Vagina (tissue), 2 donors: Measurements from ENCODE around the gene PDE8A. TPM values are rescaled to one million over a fixed set of nuclear protein-coding genes. Genes with fewer than 3 reads are reported as not detected.

Experiments used
- DNase-seq, 2 donors: peaks; one replicate each; pipeline ENCODE4 v3.0.0-alpha.2; 2017; ENCODE audit errors: extremely low spot score in 2 of 2
- H3K27ac ChIP-seq: fragments of 200-600 bp; sonication (generic); one replicate; pipeline ENCODE4 v1.5.1; 2019
- H3K27me3 ChIP-seq: fragments of 200-600 bp; sonication (generic); one replicate; pipeline ENCODE4 v1.5.1; 2019
- H3K36me3 ChIP-seq, 2 donors: fragments of 200-600 bp; sonication (generic); one replicate each; pipeline ENCODE4 v1.5.1; 2017 to 2019
- H3K4me1 ChIP-seq: fragments of 200-600 bp; sonication (generic); one replicate; pipeline ENCODE4 v1.5.1; 2019
- H3K4me3 ChIP-seq, 2 donors: fragments of 200-600 bp; sonication (generic); 1 replicate in 1 of 2; 2 replicates in 1 of 2; pipeline ENCODE4 v1.5.1; 2016 to 2019
- H3K9me3 ChIP-seq: fragments of 200-600 bp; sonication (generic); one replicate; pipeline ENCODE4 v1.5.1; 2019
- CTCF ChIP-seq, 3 experiments: fragments of 450-650 bp in 2 of 3; fragments of 200-600 bp in 1 of 3; sonication (generic) in 1 of 3; IDR thresholded peaks; one replicate each; pipeline ENCODE4 v1.5.1; 2017 to 2019; ENCODE audit warnings: antibody characterized with exemption in 3 of 3, mild to moderate bottlenecking in 2 of 3, moderate library complexity in 2 of 3
- POLR2A ChIP-seq, 2 donors: fragments of 450-650 bp; IDR thresholded peaks; one replicate each; pipeline ENCODE4 v1.6.1; 2017; ENCODE audit warnings: antibody characterized with exemption in 2 of 2, mild to moderate bottlenecking in 2 of 2, moderate library complexity in 2 of 2
- POLR2AphosphoS5 ChIP-seq, 2 donors: sonication (generic); formaldehyde crosslinking; IDR thresholded peaks; one replicate each; pipeline ENCODE4 v1.9.0; 2017; ENCODE audit warnings: antibody characterized with exemption in 2 of 2, mild to moderate bottlenecking in 2 of 2, low read depth in 1 of 2; ENCODE audit not compliant: insufficient read depth in 1 of 2
- intact Hi-C: fragments of 100-400 bp; cut with DNase I; formaldehyde crosslinking; loops from one replicate; pipeline ENCODE4 v1.15.1; 2023
- total RNA-seq: library from RNA; depleted of rRNA; stranded (reverse); fragments of >200 nt; gene quantifications from one replicate; pipeline ENCODE4 v1.2.3, GENCODE V29; 2016

Gene PDE8A
- total RNA-seq, 1 donor from 2014 or later, result 33.9 TPM

DNA sequence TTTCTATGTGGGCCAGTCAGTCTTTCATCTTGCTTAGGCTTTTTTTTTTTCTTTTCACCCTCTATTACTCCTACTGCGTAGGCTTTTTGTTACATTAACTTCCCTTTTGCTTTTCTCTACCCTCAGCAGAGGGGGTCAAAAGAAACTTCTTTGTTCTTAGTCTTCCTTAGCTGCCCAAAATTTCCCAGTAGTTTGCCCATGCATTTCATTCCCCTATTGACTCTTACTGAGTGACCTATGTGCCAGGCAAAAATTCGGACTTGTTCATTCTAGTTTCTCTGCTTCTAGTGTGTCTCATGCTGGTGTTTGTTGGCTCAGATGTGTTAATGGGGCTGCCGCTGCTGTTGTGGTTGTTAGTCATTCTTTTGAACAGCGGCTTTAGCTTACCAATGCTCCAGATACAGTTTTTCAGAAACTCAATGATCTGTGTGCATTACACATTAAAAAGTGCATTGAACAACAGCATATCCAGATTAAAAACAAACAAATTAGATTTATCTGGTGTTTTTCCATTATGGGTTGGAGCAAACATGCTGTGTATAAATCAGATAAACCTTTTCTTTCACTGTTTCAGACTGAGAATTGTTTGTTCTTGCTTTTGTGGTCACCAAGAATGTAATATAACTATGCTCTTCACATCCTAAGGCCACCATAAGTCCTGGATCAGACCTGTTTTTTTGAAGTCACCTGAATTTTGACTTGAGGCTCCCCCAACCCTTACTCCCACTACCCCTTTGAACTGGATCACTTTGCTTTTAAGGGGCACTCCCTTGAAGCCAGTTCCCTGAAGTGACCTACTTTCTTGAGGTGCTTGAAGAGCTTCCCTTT, 43.1 kb downstream of the PDE8A start:
- H3K27me3 ChIP-seq, result no peaks in the 10 kb centered on the region
- intact Hi-C loops, result no loop called here
- no peaks in the 10 kb centered on the region for H3K36me3 ChIP-seq
- H3K27ac ChIP-seq, result no peak overlapping the region
- no peak overlapping the region for H3K4me3 ChIP-seq
- H3K4me1 ChIP-seq, result peaks cover 34% of the 10 kb centered on the region
- H3K9me3 ChIP-seq, result no peaks in the 10 kb centered on the region
- no peak for DNase-seq
- no peak for TF ChIP-seq CTCF (IDR thresholded peaks at IDR 0.05)
- TF ChIP-seq POLR2AphosphoS5 (IDR thresholded peaks at IDR 0.05; ENCODE audit: insufficient read depth in 1 of 2, low read depth in 1 of 2), result no peak
- no peak for TF ChIP-seq POLR2A (IDR thresholded peaks at IDR 0.05)

DNA sequence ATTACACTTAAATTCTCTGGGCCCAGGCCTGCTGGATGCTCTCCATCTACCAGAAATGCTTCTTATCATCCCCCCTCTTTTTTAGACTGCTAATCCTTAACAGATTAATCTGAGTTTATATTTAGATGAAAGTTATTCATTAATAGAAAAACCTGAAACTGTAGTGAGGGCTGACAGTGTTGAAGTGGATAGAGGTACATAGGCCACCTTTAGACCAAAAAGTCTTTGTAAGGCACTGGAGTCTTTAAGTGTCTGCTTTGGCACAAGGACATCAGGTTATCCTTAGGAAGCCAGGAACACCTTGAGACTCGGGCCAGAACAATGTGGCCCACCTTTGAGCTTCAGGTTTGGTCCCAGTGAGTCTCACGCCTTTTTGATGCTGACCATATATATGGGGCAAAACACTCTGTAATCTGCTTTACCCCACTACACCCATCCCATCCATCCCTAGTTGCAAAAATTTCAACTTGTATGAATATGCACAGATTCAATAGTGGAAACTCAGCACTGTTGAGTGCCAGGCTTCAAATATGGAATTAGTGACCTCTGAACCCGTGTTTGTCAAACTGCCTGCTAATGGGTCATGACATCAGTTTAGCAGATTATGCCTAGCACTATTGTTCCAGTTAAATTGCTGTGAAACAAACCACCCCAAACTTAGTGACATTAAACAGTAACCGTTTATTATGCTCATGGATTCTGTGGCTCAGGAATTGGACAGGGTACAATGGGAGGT, 44.0 kb downstream of the PDE8A start:
- no peak for DNase-seq
- Histone ChIP-seq H3K27ac (peak overlapping the region; percentile 13), H3K36me3 (no peaks in the 10 kb centered on the region), H3K9me3 (no peaks in the 10 kb centered on the region), H3K4me3 (no peak overlapping the region), H3K4me1 (peaks cover 42% of the 10 kb centered on the region), H3K27me3 (no peaks in the 10 kb centered on the region)
- intact Hi-C loops, result no loop called here
- TF ChIP-seq CTCF (IDR thresholded peaks at IDR 0.05), result no peak
- no peak for TF ChIP-seq POLR2AphosphoS5 (IDR thresholded peaks at IDR 0.05; ENCODE audit: insufficient read depth in 1 of 2, low read depth in 1 of 2)
- no peak for TF ChIP-seq POLR2A (IDR thresholded peaks at IDR 0.05)

DNA sequence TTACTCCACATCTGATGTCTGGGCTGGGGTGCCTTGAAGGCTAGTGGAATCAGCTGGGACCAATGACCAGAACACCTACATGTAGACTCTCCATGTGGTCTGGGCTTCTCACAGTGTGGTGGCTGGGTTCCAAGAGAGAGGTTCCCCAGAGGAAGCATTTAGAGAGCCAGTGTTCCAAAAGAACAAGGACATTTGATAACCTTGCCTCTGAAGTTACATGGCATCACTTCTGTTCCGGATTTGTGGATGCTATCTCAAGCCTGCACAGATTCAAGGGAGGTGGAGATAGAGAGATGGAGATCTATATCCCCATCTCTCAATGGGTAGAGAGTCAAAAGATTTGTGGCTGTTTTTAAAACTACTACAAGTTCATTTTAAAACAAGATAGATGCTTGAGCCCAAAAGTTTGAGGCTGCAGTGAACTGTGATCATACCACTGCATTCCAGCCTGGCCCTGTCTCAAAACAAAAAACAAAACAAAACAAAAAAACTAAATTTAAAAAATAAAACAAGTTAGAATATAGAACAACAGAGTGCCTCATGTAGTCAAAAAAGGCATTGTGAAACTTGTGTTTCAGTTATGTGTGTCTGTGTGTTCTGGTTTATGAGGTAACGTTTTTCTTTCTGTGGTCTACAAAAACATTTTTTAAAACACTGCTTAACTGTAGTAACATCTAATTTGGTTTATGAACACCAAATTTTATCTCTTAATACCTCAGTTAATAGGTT, 44.8 kb downstream of the PDE8A start:
- no peak for DNase-seq
- TF ChIP-seq POLR2AphosphoS5 (IDR thresholded peaks at IDR 0.05; ENCODE audit: insufficient read depth in 1 of 2, low read depth in 1 of 2), result no peak
- TF ChIP-seq CTCF (IDR thresholded peaks at IDR 0.05), result no peak
- no peak for TF ChIP-seq POLR2A (IDR thresholded peaks at IDR 0.05)
- H3K9me3 ChIP-seq, result no peaks in the 10 kb centered on the region
- peaks cover 48% of the 10 kb centered on the region for H3K4me1 ChIP-seq
- H3K27ac ChIP-seq, result peak overlapping the region; percentile 13
- H3K27me3 ChIP-seq, result no peaks in the 10 kb centered on the region
- no peaks in the 10 kb centered on the region for H3K36me3 ChIP-seq
- no peak overlapping the region for H3K4me3 ChIP-seq
- intact Hi-C loops, result no loop called here

GRCh38 chr15:85027033-85027380, 45.4 kb downstream of the PDE8A start:
- Histone ChIP-seq H3K27me3 (no peaks in the 10 kb centered on the region), H3K36me3 (no peaks in the 10 kb centered on the region), H3K4me3 (no peak overlapping the region), H3K4me1 (peaks cover 53% of the 10 kb centered on the region), H3K9me3 (no peaks in the 10 kb centered on the region), H3K27ac (peak overlapping the region; percentile 13)
- intact Hi-C loops, result no loop called here
- no peak for DNase-seq
- TF ChIP-seq CTCF (IDR thresholded peaks at IDR 0.05), result no peak
